Ishikawa (cell line): ENCODE results near the gene MICOS13.

Experiments used
- CEBPB ChIP-seq: IDR thresholded peaks from 2 replicates; pipeline ENCODE4 v1.6.1; 2012
- EP300 ChIP-seq: IDR thresholded peaks from 2 replicates; pipeline ENCODE4 v1.6.1; 2012; ENCODE audit warnings: borderline replicate concordance
- FOXM1 ChIP-seq: IDR thresholded peaks from 2 replicates; pipeline ENCODE4 v1.6.1; 2012; ENCODE audit warnings: low read depth, borderline replicate concordance
- TAF1 ChIP-seq: IDR thresholded peaks from 2 replicates; pipeline ENCODE4 v1.6.1; 2012; ENCODE audit warnings: low read depth, mild to moderate bottlenecking
- TCF12 ChIP-seq: IDR thresholded peaks from 2 replicates; pipeline ENCODE4 v1.6.1; 2012; ENCODE audit warnings: low read depth
- YY1 ChIP-seq: IDR thresholded peaks from 2 replicates; pipeline ENCODE4 v1.6.1; 2012; ENCODE audit warnings: low read depth
- TF ChIP-seq, protein P1 (sequence below): IDR thresholded peaks from 2 replicates; pipeline ENCODE4 v1.6.1; 2012
- TF ChIP-seq, protein P2 (sequence below): IDR thresholded peaks from 2 replicates; pipeline ENCODE4 v1.6.1; 2012; ENCODE audit warnings: low read depth, mild to moderate bottlenecking
- TF ChIP-seq, protein P3 (sequence below): IDR thresholded peaks from 2 replicates; pipeline ENCODE4 v1.6.1; 2012

DNA sequence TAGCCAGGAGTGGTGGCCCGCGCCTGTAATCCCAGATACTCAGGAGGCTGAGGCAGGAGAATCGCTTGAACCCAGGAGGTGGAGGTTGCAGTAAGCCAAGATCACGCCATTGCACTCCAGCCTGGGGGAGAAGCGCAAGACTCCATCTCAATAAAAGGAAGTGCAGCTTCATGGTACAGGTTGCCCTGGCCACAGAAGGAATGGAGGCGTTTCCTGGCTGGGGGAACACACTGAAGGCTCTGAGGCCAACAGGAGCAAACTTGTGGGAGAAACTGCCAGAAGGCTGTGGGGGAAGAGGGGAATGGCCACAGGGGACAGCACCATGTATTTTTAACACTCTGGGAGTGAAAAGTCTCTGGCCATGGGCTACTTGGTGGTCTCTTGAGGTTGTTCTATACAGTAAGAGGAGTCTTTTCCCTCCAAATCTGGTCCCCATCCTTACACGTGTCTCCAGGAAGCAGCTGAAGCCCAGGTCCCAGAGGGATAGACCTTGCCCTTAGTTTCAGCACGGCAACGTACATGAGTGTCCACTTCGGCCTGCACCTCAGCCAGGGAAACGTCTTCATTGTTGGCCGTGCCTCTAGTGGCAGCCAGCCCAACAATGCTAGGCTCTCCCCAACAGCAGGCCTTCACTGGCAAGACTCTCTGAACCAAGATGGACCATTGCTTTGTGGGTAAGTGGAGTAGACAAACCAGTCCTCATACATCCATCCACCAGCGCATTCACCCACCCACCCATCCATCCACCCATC, 7.4 kb downstream of the MICOS13 start:
- TF ChIP-seq, protein P1, sequence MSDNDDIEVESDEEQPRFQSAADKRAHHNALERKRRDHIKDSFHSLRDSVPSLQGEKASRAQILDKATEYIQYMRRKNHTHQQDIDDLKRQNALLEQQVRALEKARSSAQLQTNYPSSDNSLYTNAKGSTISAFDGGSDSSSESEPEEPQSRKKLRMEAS = no peak
- TF ChIP-seq, protein P2, sequence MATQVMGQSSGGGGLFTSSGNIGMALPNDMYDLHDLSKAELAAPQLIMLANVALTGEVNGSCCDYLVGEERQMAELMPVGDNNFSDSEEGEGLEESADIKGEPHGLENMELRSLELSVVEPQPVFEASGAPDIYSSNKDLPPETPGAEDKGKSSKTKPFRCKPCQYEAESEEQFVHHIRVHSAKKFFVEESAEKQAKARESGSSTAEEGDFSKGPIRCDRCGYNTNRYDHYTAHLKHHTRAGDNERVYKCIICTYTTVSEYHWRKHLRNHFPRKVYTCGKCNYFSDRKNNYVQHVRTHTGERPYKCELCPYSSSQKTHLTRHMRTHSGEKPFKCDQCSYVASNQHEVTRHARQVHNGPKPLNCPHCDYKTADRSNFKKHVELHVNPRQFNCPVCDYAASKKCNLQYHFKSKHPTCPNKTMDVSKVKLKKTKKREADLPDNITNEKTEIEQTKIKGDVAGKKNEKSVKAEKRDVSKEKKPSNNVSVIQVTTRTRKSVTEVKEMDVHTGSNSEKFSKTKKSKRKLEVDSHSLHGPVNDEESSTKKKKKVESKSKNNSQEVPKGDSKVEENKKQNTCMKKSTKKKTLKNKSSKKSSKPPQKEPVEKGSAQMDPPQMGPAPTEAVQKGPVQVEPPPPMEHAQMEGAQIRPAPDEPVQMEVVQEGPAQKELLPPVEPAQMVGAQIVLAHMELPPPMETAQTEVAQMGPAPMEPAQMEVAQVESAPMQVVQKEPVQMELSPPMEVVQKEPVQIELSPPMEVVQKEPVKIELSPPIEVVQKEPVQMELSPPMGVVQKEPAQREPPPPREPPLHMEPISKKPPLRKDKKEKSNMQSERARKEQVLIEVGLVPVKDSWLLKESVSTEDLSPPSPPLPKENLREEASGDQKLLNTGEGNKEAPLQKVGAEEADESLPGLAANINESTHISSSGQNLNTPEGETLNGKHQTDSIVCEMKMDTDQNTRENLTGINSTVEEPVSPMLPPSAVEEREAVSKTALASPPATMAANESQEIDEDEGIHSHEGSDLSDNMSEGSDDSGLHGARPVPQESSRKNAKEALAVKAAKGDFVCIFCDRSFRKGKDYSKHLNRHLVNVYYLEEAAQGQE = no peak
- no peak for TF ChIP-seq TAF1
- TF ChIP-seq CEBPB = no peak
- TF ChIP-seq EP300 = no peak
- TF ChIP-seq TCF12 = no peak
- TF ChIP-seq, protein P3, sequence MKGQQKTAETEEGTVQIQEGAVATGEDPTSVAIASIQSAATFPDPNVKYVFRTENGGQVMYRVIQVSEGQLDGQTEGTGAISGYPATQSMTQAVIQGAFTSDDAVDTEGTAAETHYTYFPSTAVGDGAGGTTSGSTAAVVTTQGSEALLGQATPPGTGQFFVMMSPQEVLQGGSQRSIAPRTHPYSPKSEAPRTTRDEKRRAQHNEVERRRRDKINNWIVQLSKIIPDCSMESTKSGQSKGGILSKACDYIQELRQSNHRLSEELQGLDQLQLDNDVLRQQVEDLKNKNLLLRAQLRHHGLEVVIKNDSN = no peak
- TF ChIP-seq FOXM1 = no peak
- no peak for TF ChIP-seq YY1
